Stimulated activated CD8-positive, alpha-beta memory T cell treated with anti-CD3 and anti-CD28 coated beads, Interleukin-12 subunit alpha, Interleukin-12 subunit beta, amount 100 ng/mL, for 24 hours (primary cell): ENCODE data around the gene ZMYND19.
"Not testable (repeated sequence)": the region's sequence is repeated elsewhere in the genome, so short reads cannot be mapped to it uniquely, and the experiment has no call there.

Source experiments
- DNase-seq: peaks from one replicate; pipeline ENCODE4 v3.0.0-alpha.2; 2020; ENCODE audit errors: extremely low read depth

Gene ZMYND19

DNA sequence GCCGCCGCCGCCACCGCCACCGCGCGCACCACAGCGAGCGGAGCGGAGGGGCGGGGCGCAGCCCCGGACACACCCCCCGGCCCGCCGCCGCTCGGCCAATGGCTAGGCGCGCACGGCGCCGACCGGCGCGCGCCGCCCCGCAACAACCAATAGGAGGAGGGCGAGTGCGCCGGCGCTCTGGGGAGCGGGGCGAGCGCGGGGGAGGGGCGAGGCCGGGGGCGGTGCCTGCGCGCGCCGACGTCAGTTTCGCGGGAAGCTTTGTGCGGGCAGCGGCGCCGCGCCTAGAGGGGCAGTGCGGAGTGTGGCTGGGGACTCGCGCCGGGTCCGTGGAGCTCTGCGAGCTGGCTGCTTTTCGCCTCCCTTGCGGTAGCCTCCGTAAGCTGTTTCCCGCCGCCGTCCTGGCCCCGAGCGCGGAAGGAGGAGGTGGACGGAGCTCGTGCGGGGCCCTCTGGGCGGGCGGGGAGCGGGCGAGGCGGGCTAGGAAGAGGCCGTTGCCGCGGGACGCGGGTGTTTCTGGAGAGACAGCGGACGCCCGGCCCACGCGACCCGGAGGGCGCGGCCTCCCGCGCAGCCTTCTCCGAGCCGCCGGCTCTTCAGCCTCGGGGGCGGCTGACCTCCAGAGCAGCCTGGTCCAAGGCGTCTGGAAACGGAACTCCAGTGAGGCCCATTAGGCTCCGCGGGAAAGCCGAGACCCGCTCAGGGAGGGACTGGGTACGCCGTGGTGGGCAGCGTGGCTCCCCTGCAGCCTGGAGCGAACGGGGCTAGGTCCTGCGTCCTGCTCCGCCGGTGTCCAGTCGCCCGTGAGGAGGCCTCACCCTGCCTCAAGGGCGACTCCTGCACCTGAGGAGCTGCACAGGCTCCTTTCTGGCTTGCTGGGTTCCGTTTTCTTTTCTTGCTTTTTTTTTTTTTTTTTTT lies at the start of gene ZMYND19:
TSS of gene ZMYND19 (minus strand) at position 44 of the 915 bp plus-strand sequence. CDS start 249 bp downstream, outside the sequence.
- peak; percentile 71 for DNase-seq

DNA sequence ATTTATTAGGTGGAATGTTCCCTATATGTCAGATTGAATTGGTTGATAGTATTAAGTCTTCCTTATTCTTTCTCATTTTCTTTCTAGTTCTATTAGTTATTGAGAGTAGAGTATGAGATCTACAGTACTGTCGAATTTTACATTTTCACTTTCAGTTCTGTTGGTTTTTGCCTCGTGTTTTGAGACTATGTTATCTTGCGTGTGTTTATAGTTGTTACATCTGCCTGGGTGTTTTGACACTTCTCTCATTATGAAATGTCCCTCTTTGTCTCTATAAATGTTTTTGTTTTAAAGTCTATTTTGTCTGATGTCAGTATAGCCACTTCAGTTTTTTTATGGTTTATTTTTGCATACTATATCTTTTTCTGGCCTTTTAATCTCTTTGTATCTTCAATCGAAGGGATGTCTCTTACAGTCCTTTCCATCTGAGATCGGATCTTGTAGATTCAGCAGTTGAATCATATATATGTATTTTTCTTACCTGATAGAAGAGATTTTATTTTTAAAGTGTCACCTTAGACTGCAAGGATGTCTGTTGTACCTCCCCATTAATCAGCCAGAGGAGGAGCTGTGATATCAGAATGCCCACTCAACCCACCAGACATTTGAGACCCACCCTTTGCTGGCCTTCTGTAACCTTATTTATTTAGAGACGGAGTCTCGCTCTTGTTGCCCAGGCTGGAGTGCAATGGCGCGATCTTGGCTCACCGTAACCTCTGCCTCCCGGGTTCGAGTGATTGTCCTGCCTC lies 49.2 kb upstream of the ZMYND19 start:
- DNase-seq = no peak

GRCh38 chr9:137638680-137639079 lies 48.4 kb upstream of the ZMYND19 start:
- DNase-seq = no peak

GRCh38 chr9:137634016-137634415 lies 43.7 kb upstream of the ZMYND19 start:
- DNase-seq = no peak

GRCh38 chr9:137632230-137633161 lies 42.2 kb upstream of the ZMYND19 start:
- DNase-seq = no peak

DNA sequence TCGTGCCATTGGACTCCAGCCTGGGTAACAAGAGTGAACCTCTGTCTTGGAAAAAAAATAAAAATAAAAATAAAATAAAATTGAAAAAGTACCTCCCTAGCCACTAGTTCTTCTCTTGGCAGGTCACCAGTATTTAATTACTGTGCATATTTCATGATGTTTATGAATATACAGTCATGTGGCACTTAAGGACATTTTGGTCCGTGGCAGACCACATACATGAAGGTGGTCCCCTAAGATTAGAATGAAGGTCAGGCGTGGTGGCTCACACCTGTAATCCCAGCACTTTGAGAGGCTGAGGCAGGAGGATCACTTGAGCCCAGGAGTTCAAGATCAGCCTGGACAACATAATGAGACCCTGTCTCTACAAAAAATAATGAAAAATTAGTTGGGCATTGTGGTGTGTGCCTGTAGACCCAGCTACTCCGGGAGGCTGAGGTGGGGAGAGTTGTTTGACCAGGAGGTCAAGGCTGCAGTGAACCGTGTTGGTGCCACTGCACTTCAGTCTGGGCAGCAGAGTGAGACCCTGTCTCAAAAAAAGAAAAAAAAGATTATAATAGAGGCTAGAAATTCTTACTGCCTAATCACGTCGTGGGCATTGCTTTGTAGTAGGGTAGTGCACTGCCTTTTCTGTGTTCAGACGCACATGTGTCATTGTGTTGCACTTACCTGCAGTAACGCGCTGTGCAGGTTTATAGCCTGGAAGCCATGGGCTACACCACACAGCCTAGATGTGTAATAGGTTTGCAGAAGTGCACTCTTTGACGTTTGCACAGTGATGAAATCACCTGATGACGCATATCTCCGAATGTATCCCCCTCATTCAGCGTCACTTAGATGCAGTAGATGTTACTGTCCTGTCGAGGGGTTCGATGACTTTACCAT lies 41.3 kb upstream of the ZMYND19 start:
- no peak for DNase-seq

DNA sequence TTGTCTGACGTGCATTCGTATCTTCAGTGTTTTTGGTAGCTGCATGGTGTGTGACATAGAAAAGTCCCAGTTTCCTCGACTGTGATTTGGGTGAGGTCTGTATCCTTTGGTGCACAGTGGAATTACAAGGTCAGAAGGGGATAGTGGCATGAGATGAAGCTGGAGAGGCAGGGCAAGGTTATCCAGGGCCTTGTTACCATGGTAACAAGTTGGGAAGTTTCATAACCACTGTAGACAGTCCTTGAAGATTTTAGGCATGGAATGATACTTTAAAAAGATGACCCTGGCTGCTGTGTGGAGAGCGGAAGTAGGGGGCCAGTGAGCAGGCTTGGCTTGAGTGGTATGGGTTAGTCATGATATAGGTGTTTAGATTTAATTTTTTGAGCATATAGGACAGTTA lies 40.4 kb upstream of the ZMYND19 start:
- DNase-seq = no peak

GRCh38 chr9:137630126-137630525 lies 39.8 kb upstream of the ZMYND19 start:
- DNase-seq = no peak

DNA sequence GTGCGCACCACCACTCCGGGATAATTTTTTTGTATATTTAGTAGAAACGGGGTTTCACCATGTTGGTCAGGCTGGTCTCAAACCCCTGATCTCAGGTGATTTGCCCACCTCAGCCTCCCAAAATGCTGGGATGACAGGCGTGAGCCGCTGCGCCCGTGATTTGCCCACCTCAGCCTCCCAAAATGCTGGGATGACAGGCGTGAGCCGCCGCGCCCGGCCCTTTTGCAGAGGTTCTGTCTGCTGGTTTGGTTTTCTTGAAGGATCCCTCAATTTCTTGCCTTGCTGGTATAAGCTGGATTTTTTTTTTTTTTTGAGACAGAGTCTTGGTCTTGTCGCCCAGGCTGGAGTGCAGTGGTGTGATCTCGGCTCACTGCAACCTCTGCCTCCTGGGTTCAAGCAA lies 37.1 kb upstream of the ZMYND19 start:
- not testable (repeated sequence) for DNase-seq

DNA sequence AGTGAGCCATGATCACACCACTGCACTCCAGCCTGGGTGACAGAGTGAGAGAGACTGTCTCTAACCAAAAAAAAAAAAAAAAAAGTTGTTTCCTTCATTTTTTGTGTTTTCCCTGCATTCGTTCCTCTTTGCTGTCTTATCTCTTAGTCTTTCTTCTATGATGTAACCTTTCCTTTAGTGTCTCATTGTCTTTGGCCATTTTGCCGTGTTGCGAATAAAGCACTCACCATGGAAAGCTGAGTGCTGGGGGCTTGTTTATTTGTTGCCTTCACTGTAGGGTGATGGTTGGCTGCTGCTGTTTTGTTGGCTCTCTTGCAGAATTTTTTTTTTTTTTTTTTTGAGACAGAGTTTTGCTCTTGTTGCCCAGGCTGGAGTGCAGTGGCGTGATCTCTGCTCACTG lies 36.2 kb upstream of the ZMYND19 start:
- no peak for DNase-seq

DNA sequence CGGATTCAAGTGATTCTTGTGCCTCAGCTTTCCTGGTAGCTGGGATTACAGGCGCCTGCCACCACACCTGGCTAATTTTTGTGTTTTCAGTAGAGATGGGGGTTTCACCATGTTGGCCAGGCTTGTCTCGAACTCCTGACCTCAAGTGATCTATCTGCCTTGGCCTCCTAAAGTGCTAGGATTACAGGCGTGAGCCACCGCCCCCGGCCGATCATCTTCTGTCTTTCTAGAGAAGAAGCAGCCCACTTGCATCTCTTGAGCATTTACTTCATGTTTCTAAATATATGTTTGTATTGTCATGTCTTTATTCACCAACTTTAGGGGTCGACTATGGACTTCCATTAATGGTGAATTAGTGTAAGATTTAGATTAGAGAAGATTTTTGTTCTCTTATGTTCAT lies 31.9 kb upstream of the ZMYND19 start:
- DNase-seq = not testable (repeated sequence)

DNA sequence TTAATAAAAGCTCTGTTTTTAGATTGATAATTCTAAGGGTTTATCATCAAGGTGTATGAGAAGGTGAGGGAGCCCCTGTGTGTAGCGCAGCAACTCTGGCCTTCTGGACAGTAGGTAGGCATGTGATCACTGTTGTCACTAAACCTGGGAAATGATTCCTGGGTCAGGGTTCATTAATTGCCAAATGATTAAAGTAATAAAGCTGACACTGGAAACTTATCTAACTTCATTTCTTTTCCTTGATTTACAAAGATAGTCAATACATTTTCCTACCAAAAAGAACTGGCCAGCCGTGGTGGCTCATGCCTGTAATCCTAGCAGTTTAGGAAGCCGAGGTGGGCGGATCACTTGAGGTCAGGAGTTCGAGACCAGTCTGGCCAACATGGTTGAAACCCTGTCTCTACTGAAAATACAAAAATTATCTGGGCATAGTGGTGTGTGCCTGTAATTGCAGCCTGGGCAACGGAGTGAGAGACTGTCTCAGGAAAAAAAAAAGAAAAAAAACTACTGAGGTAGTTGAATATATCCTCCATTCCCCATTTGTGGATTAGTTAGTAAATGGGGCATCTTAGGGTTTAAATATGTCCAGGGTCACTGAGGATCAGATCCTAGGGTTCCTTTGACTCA lies 30.9 kb upstream of the ZMYND19 start:
- DNase-seq = no peak

GRCh38 chr9:137620581-137620980 lies 30.3 kb upstream of the ZMYND19 start:
- no peak for DNase-seq

DNA sequence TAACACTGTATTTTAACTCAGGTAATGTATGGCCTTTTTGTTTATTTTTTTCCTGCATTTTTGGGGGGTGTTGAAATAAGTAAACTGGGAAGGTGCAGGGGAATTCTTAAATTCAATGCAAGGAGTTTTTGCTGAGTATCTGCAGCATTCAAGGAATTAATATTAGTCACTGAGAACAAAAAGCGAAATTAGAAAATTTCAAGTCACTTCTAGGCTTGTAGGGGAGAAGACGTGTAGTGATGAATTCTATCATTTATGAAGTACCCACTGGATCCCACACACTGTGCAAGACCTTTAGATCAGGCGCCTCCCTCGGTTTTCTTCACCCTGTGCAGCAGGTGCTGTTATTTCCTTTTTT lies 29.7 kb upstream of the ZMYND19 start:
- DNase-seq = no peak

- no peak for DNase-seq
Measured at GRCh38 chr9:137619240-137620047, 29.1 kb upstream of the ZMYND19 start.

DNA sequence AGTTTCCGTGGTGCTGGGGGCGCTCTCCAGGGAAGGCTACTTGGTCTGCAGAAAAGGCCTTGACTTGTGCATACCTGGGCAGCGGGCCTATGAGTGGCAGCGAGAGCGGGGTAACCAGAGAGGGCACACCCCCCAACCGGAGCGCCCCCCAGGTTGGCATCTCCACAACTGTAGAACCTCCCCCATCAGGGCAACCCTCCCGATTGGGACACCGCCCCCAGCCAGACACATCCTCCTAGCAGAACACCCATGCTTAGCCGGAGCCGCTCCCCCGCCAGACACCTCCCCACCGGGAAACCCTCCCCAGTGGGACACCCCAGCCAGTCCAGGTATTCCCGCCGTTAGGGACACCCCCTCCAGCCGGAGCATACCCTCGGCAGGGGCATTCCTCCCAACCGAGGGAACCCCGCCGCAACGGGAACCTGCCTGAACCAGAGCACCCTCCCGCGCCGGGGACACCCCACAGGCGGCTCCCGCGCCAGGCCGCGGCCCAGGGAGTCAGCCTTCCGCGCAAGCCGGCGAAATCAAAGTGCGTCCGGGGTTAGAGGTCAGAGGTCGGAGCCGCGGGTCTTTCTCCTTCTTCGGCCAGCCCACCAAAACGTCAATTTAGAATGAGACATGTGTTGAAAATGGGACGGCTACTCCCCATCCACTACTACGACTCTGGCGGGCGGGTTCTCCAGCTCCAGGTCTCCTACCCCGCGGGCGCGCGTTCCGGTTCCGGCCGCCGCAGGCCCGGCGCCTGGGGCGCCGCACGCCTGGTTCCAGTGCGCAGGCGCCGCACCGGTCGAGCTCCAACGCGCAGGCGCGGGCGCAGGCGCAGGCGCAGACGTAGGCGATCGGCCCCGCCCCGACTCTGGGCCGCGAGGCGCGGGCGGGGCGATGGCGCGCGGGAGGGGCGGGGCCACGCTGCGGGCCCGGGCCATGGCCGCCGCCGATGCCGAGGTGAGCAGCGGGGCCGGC lies 28.1 kb upstream of the ZMYND19 start, which contains the start of gene EHMT1:
TSS of gene EHMT1 (plus strand) at position 901 of the 963 bp plus-strand sequence. CDS start at position 925, 24 bp downstream.
- peak; percentile 66 for DNase-seq

DNA sequence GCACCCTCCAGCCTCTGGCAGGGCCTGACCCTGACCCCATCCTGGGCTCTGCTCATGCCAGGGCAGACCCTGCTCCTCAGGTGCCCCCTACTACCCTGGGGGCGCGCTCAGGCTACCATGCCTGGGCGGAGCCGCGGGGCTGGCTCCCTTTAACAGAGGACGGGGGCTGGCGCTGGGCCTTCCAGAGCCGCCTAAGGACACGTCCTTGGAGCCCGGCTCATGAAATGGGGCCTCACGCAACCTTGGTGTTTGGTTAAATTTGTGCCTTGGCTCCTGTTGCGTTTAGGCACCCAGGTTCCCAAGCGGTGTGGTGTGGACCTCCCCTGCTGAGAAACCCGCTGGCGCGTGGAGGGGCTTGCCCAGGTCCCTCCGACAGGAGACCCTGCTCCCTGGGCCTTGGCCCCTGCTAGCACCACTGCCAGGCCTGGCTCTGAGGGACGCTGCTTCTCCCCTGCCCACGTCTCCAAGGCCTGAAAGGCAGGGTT lies 25.1 kb upstream of the ZMYND19 start:
- no peak for DNase-seq
